GM12878 (cell line): ENCODE data around the gene ZNF511. TPM values are rescaled to one million over a fixed set of nuclear protein-coding genes. Genes with fewer than 3 reads are reported as not detected.

ENCODE experiments used
- ATAC-seq: fragments of 200-7000 bp; cut with Tn5 transposase; 3 replicates; pipeline ENCODE4 v1.9.1; 2020; ENCODE audit warnings: mild to moderate bottlenecking, moderate library complexity
- BruUV-seq: library from RNA; stranded (reverse); fragments of 400-500 nt; replicated peaks from 2 replicates; lab custom pipeline; 2021; lab: Mats Ljungman, UMichigan
- CTCF ChIA-PET: fragments of 300-600 bp; sonication (Branson Sonifier 250); formaldehyde crosslinking; extraction: SDS; loops from one replicate; lab custom pipeline; 2021; ENCODE audit warnings: inconsistent platforms; lab: Yijun Ruan, JAX
- POLR2A ChIA-PET: fragments of 350-600 bp; formaldehyde crosslinking; extraction: SDS; loops from one replicate; lab custom pipeline; 2021; ENCODE audit warnings: inconsistent platforms; lab: Charles Lee
- RAD21 ChIA-PET: fragments of 300-600 bp; sonication (Branson Sonifier 250); formaldehyde crosslinking; loops from one replicate; lab custom pipeline; 2023; ENCODE audit warnings: antibody characterized with exemption; ENCODE audit not compliant: unreplicated experiment; lab: Charles Lee
- SMC1A ChIA-PET: fragments of 300-600 bp; sonication (Branson Sonifier 250); formaldehyde crosslinking; loops from one replicate; lab custom pipeline; 2023; ENCODE audit not compliant: unreplicated experiment, uncharacterized antibody; lab: Charles Lee
- DNase-seq: peaks from one replicate; pipeline ENCODE4 v3.0.0-alpha.2; 2011; ENCODE audit warnings: low read depth, low spot score
- FAIRE-seq: peaks from 3 replicates; lab custom pipeline; 2011; peaks lifted over from hg19 to GRCh38; lab: Jason Lieb, UNC
- H2AFZ ChIP-seq: 2 replicates; pipeline ENCODE4 v1.6.0; 2011; ENCODE audit warnings: low read depth, low read length, control low read depth; ENCODE audit not compliant: control insufficient read depth
- H3K27ac ChIP-seq: 2 replicates; pipeline ENCODE4 v1.5.1; 2011; ENCODE audit warnings: control low read depth; ENCODE audit not compliant: control insufficient read depth, insufficient read depth
- H3K27me3 ChIP-seq, 2 experiments: replicated peaks in 1 of 2; 2 replicates each; pipeline versions ENCODE4 v1.6.0 to v1.6.1; 2011; ENCODE audit warnings: low read length in 1 of 2; ENCODE audit not compliant: control insufficient read depth in 2 of 2, insufficient read depth in 2 of 2
- H3K36me3 ChIP-seq, 2 experiments: 2 replicates each; pipeline ENCODE4 v1.5.1; 2011; ENCODE audit warnings: low read length in 1 of 2; ENCODE audit not compliant: control insufficient read depth in 2 of 2, insufficient read depth in 2 of 2
- H3K4me1 ChIP-seq: 2 replicates; pipeline ENCODE4 v1.6.1; 2011; ENCODE audit warnings: mild to moderate bottlenecking, low read length, moderate library complexity, mixed read lengths; ENCODE audit not compliant: control insufficient read depth, insufficient read depth
- H3K4me2 ChIP-seq: 2 replicates; pipeline ENCODE4 v1.6.0; 2011; ENCODE audit warnings: control low read depth; ENCODE audit not compliant: control insufficient read depth, insufficient read depth
- H3K4me3 ChIP-seq: fragments of 200-600 bp; sonication (generic); 2 replicates; pipeline ENCODE4 v1.5.1; 2016
- H3K79me2 ChIP-seq: 2 replicates; pipeline ENCODE4 v1.6.0; 2011; ENCODE audit warnings: low read length; ENCODE audit not compliant: control insufficient read depth, insufficient read depth
- H3K9ac ChIP-seq: 2 replicates; pipeline ENCODE4 v1.8.0; 2011; ENCODE audit warnings: low read length, control low read depth, mixed read lengths; ENCODE audit not compliant: control insufficient read depth, insufficient read depth
- H3K9me3 ChIP-seq: replicated peaks from 3 replicates; pipeline ENCODE4 v1.5.1; 2011; ENCODE audit warnings: mild to moderate bottlenecking, low read length; ENCODE audit not compliant: control insufficient read depth, insufficient read depth
- H4K20me1 ChIP-seq: 2 replicates; pipeline ENCODE4 v1.6.0; 2011; ENCODE audit not compliant: control insufficient read depth, insufficient read depth
- BCL3 ChIP-seq: IDR thresholded peaks from 2 replicates; pipeline ENCODE4 v1.6.1; 2011; ENCODE audit warnings: borderline replicate concordance, low read depth, mild to moderate bottlenecking, moderate library complexity, low read length; ENCODE audit not compliant: insufficient read depth, poor library complexity, severe bottlenecking
- BHLHE40 ChIP-seq, 2 experiments: fragments of 450-650 bp in 1 of 2; IDR thresholded peaks; 2 replicates each; pipeline ENCODE4 v1.6.1; 2011 to 2017; ENCODE audit warnings: low read depth in 2 of 2, borderline replicate concordance in 1 of 2, improper control_type of control experiment in 1 of 2, low read length in 1 of 2, mild to moderate bottlenecking in 1 of 2
- BMI1 ChIP-seq: fragments of 450-650 bp; IDR thresholded peaks from 2 replicates; pipeline ENCODE4 v1.6.1; 2016; ENCODE audit warnings: mild to moderate bottlenecking, moderate library complexity, borderline replicate concordance
- E4F1 ChIP-seq: fragments of 450-650 bp; IDR thresholded peaks from 2 replicates; pipeline ENCODE4 v1.6.1; 2018; ENCODE audit warnings: borderline replicate concordance, mild to moderate bottlenecking; ENCODE audit not compliant: partially characterized antibody
- EGR1 ChIP-seq, 2 experiments: IDR thresholded peaks; 1 replicate in 1 of 2; 2 replicates in 1 of 2; pipeline ENCODE4 v1.6.1; 2011 to 2012; ENCODE audit warnings: low read depth in 2 of 2, low read length in 2 of 2, borderline replicate concordance in 1 of 2, mild to moderate bottlenecking in 1 of 2, moderate library complexity in 1 of 2
- ESRRA ChIP-seq: IDR thresholded peaks from 2 replicates; pipeline ENCODE4 v1.6.1; 2012; ENCODE audit warnings: mild to moderate bottlenecking, low read length, improper control_type of control experiment
- HSF1 ChIP-seq: fragments of 150-350 bp; IDR thresholded peaks from 2 replicates; pipeline ENCODE4 v1.6.1; 2014; ENCODE audit warnings: mild to moderate bottlenecking, low read depth, low read length
- IKZF1 ChIP-seq: fragments of 450-650 bp; conservative IDR thresholded peaks from 2 replicates; pipeline ENCODE4 v1.6.1; 2017; ENCODE audit warnings: antibody characterized with exemption, mild to moderate bottlenecking
- NKRF ChIP-seq: fragments of 450-650 bp; conservative IDR thresholded peaks from 2 replicates; pipeline ENCODE4 v1.6.1; 2017; ENCODE audit warnings: mild to moderate bottlenecking, moderate library complexity
- PKNOX1 ChIP-seq: fragments of 450-650 bp; IDR thresholded peaks from 2 replicates; pipeline ENCODE4 v1.6.1; 2016; ENCODE audit warnings: mild to moderate bottlenecking
- POLR2AphosphoS5 ChIP-seq: IDR thresholded peaks from 2 replicates; pipeline ENCODE4 v1.6.1; 2011; ENCODE audit warnings: mild to moderate bottlenecking, low read length, inconsistent platforms
- POU2F2 ChIP-seq: IDR thresholded peaks from 3 replicates; pipeline ENCODE4 v1.6.1; 2011; ENCODE audit warnings: low read depth, mild to moderate bottlenecking, low read length, borderline replicate concordance
- RCOR1 ChIP-seq: conservative IDR thresholded peaks from 2 replicates; pipeline ENCODE4 v1.6.1; 2012; ENCODE audit warnings: low read depth, low read length, improper control_type of control experiment
- RUNX3 ChIP-seq: IDR thresholded peaks from 2 replicates; pipeline ENCODE4 v1.6.1; 2012; ENCODE audit warnings: low read length, inconsistent platforms
- SMAD1 ChIP-seq: fragments of 450-650 bp; IDR thresholded peaks from 2 replicates; pipeline ENCODE4 v1.6.1; 2018; ENCODE audit warnings: mild to moderate bottlenecking, low read depth; ENCODE audit not compliant: partially characterized antibody
- ZNF24 ChIP-seq: fragments of 450-650 bp; IDR thresholded peaks from 2 replicates; pipeline ENCODE4 v1.6.1; 2017; ENCODE audit warnings: antibody characterized with exemption, mild to moderate bottlenecking
- WGBS: methylation state at CpG from one replicate; pipeline ENCODE4 v1.1.6; 2016; ENCODE audit warnings: low lambda C conversion rate; ENCODE audit not compliant: insufficient replicate concordance, insufficient coverage; ENCODE audit errors: missing lambda C conversion rate; 5-methylcytosine and 5-hydroxymethylcytosine counted together
- in situ Hi-C: fragments of 300-500 bp; cut with MboI; formaldehyde crosslinking; loops from 9 replicates; pipeline ENCODE4 v1.14.3; 2018; ENCODE audit warnings: mixed read lengths
- intact Hi-C: fragments of 100-400 bp; cut with micrococcal nuclease; formaldehyde crosslinking; loops from one replicate; pipeline ENCODE4 v1.14.2; 2022; ENCODE audit not compliant: unreplicated experiment
- polyA plus RNA-seq, 11 experiments: library from polyadenylated mRNA; depleted of rRNA in 4 of 11; unstranded in 6 of 11; stranded (reverse) in 5 of 11; fragments of >200 nt; fragmentation: Nextera tagmentation in 4 of 11; fragmentation: Illumina TruSeq in 1 of 11; extraction: Ambion mirVana in 4 of 11; extraction: Trizol in 1 of 11; gene quantifications; 1 replicate in 1 of 11; 2 replicates in 10 of 11; pipeline versions ENCODE4 v1.2.1 to v1.2.3, GENCODE V29; 2011 to 2016; ENCODE audit warnings: inconsistent platforms in 2 of 11, missing spikeins in 2 of 11, low read depth in 1 of 11
- total RNA-seq, 4 experiments: library from RNA; depleted of rRNA in 3 of 4; stranded (reverse); fragments of >200 nt in 3 of 4; fragmentation: Illumina TruSeq in 1 of 4; extraction: Trizol in 1 of 4; gene quantifications; 2 replicates each; pipeline versions ENCODE4 v1.2.1 to v1.2.3, GENCODE V29; 2013 to 2021

The ZNF511 gene
- total and polyA plus RNA-seq, 10 of the 15 experiments (the other 5 are each of a cell fraction or from before 2014, with no cell fraction given): 0.58 to 110 (median 32.0) TPM

GRCh38 chr10:133346413-133346812, 37.7 kb downstream of the ZNF511 start:
- 24% methylated on average over 11 of the region's 11 CpGs for WGBS

More at GRCh38 chr10:133346413-133346812, 37.7 kb downstream of the ZNF511 start:
- in situ Hi-C loops (no loop called here), intact Hi-C loops (no loop called here)
- Histone ChIP-seq H3K79me2 (no peaks in the 10 kb centered on the region), H3K4me3 (no peak overlapping the region), H3K9me3 (no peaks in the 10 kb centered on the region), H4K20me1 (no peaks in the 10 kb centered on the region), H3K9ac (no peak overlapping the region), H3K4me1 (no peaks in the 10 kb centered on the region), H3K4me2 (no peak overlapping the region), H3K27me3 (no peaks in the 10 kb centered on the region; a peak in 1 of 4 replicates), H3K36me3 (no peaks in the 10 kb centered on the region), H2AFZ (no peak overlapping the region), H3K27ac (no peak overlapping the region)
- POLR2A ChIA-PET: no interaction called here
- CTCF ChIA-PET: no interaction called here
- RAD21 ChIA-PET: no interaction called here
- ATAC-seq (no peak), FAIRE-seq (no peak), DNase-seq (no peak)
- TF ChIP-seq PKNOX1 (no peak), E4F1 (no peak), ESRRA (no peak), HSF1 (no peak), EGR1 (IDR thresholded peaks at IDR 0.05; ENCODE audit: borderline replicate concordance in 1 of 2, low read depth in 2 of 2, low read length in 2 of 2) (no peak), BMI1 (no peak), RCOR1 (no peak), NKRF (no peak), SMAD1 (no peak), IKZF1 (no peak), ZNF24 (no peak), BCL3 (no peak), POU2F2 (no peak), BHLHE40 (IDR thresholded peaks at IDR 0.05; ENCODE audit: borderline replicate concordance in 1 of 2, low read depth in 2 of 2, low read length in 1 of 2) (no peak), RUNX3 (no peak), POLR2AphosphoS5 (no peak)
- BruUV-seq: no TSS peak
- SMC1A ChIA-PET: no interaction called here
